MG63 (cell line): ENCODE measurements around the gene CSK. TPM values are rescaled to one million over a fixed set of nuclear protein-coding genes. Genes with fewer than 3 reads are reported as not detected.

ENCODE experiments used
- total RNA-seq: library from RNA; depleted of rRNA; stranded (reverse); fragments of >200 nt; shearing (Covaris generic); gene quantifications from 2 replicates; pipeline ENCODE4 v1.2.3, GENCODE V29; 2014; ENCODE audit warnings: low replicate concordance; rRNA removed

The CSK gene
- total RNA-seq, 1 experiment from 2014 or later = 57.2 TPM

Other genes with a start within 250 kb of the CSK start
- 0.10 and 1.3 TPM in 2 replicates for gene ARID3B, start 240.9 kb upstream of the CSK start, total RNA-seq
- gene CLK3, start 166.2 kb upstream of the CSK start, total RNA-seq = 17.5 and 18.8 TPM in 2 replicates
- gene EDC3, start 86.1 kb upstream of the CSK start, total RNA-seq = 18.2 and 22.1 TPM in 2 replicates
- 11.6 and 15.7 TPM in 2 replicates for gene CYP1A1, start 56.6 kb upstream of the CSK start, total RNA-seq
- 0.23 TPM in 1 of 2 replicates, not detected in the other for gene CYP1A2, start 33.2 kb upstream of the CSK start, total RNA-seq
- gene LMAN1L, start 30.8 kb downstream of the CSK start, total RNA-seq = not detected in 2 replicates
- gene CPLX3, start 44.5 kb downstream of the CSK start, total RNA-seq = not detected in 2 replicates
- 14.5 and 19.5 TPM in 2 replicates for gene ULK3, start 61.1 kb downstream of the CSK start, total RNA-seq
- gene SCAMP2, start 91.3 kb downstream of the CSK start, total RNA-seq = 10.7 and 21.6 TPM in 2 replicates
- gene MPI, start 108.0 kb downstream of the CSK start, total RNA-seq = 32.8 and 42.5 TPM in 2 replicates
- 22.6 and 65.2 TPM in 2 replicates for gene FAM219B, start 124.8 kb downstream of the CSK start, total RNA-seq
- gene COX5A, start 156.0 kb downstream of the CSK start, total RNA-seq = 343 and 426 TPM in 2 replicates
- 9.7 and 19.0 TPM in 2 replicates for gene RPP25, start 174.7 kb downstream of the CSK start, total RNA-seq
- 0.20 and 3.4 TPM in 2 replicates for gene SCAMP5, start 213.5 kb downstream of the CSK start, total RNA-seq
- gene PPCDC, start 241.5 kb downstream of the CSK start, total RNA-seq = 10.8 and 31.9 TPM in 2 replicates